Right ventricle myocardium superior (tissue), 1 donor: ENCODE results near the gene PRAMEF1. TPM values are rescaled to one million over a fixed set of nuclear protein-coding genes. Genes with fewer than 3 reads are reported as not detected.

ENCODE experiments used
- total RNA-seq: library from RNA; stranded (reverse); fragmentation: NEBNext Ultra II Directional; extraction: Animal tissue kit (Norgen Biotek cat#: 25700); gene quantifications from one replicate; pipeline ENCODE4 v1.2.1, GENCODE V29; 2021
- donor health status: DM: no; HTN: yes; CAD: no; lungs with severe emphysema.

Gene PRAMEF1
- total RNA-seq, 1 donor from 2014 or later, result not detected

Other genes with a start within 250 kb of the PRAMEF1 start
- gene DHRS3, start 173.2 kb upstream of the PRAMEF1 start, total RNA-seq, result 84.7 TPM
- not detected for gene AADACL4, start 147.3 kb upstream of the PRAMEF1 start, total RNA-seq
- gene AADACL3, start 75.3 kb upstream of the PRAMEF1 start, total RNA-seq, result not detected
- gene CFAP107, start 45.2 kb upstream of the PRAMEF1 start, total RNA-seq, result not detected
- not detected for gene PRAMEF12, start 17.7 kb upstream of the PRAMEF1 start, total RNA-seq
- not detected for gene PRAMEF11, start 40.0 kb downstream of the PRAMEF1 start, total RNA-seq
- gene HNRNPCL1, start 57.3 kb downstream of the PRAMEF1 start, total RNA-seq, result not detected
- gene PRAMEF2, start 65.7 kb downstream of the PRAMEF1 start, total RNA-seq, result not detected
- not detected for gene PRAMEF4, start 94.8 kb downstream of the PRAMEF1 start, total RNA-seq
- gene PRAMEF10, start 106.9 kb downstream of the PRAMEF1 start, total RNA-seq, result not detected
- not detected for gene PRAMEF7, start 125.2 kb downstream of the PRAMEF1 start, total RNA-seq
- gene PRAMEF6, start 156.2 kb downstream of the PRAMEF1 start, total RNA-seq, result not detected